H1 (cell line): ENCODE data around the gene MPIG6B. TPM values are rescaled to one million over a fixed set of nuclear protein-coding genes. Genes with fewer than 3 reads are reported as not detected.

Experiments used
- CTCF ChIA-PET: fragments of 300-600 bp; sonication (Branson Sonifier 250); formaldehyde crosslinking; loops from one replicate; lab custom pipeline; 2021; ENCODE audit not compliant: partially characterized antibody; lab: Charles Lee
- POLR2A ChIA-PET: fragments of 300-600 bp; sonication (Branson Sonifier 250); formaldehyde crosslinking; loops from one replicate; lab custom pipeline; 2021; ENCODE audit warnings: inconsistent platforms; ENCODE audit not compliant: partially characterized antibody; lab: Charles Lee
- DNase-seq, 2 experiments: peaks; one replicate each; pipeline versions ENCODE4 v3.0.0 to v3.0.0-alpha.2; 2010 to 2022; ENCODE audit warnings: low spot score in 2 of 2, low read depth in 1 of 2, mixed read lengths in 1 of 2
- FAIRE-seq: peaks from 2 replicates; lab custom pipeline; 2011; peaks lifted over from hg19 to GRCh38; lab: Jason Lieb, UNC
- H2AFZ ChIP-seq: 2 replicates; pipeline ENCODE4 v1.8.1; 2012; ENCODE audit warnings: low read length, inconsistent platforms
- H2AK5ac ChIP-seq: 2 replicates; pipeline ENCODE4 v1.6.1; 2013; ENCODE audit warnings: low read depth, low read length
- H2BK120ac ChIP-seq: replicated peaks from 2 replicates; pipeline ENCODE3; 2013; ENCODE audit warnings: low read depth, low read length, inconsistent platforms
- H2BK12ac ChIP-seq: 2 replicates; pipeline ENCODE4 v1.6.1; 2013; ENCODE audit warnings: low read depth, low read length
- H2BK15ac ChIP-seq: 2 replicates; pipeline ENCODE4 v1.6.1; 2013; ENCODE audit warnings: low read length
- H2BK20ac ChIP-seq: 2 replicates; pipeline ENCODE4 v1.6.1; 2013; ENCODE audit warnings: low read length
- H2BK5ac ChIP-seq: 2 replicates; pipeline ENCODE4 v1.6.1; 2013; ENCODE audit warnings: low read depth, low read length
- H3K14ac ChIP-seq: 2 replicates; pipeline ENCODE4 v1.6.1; 2013; ENCODE audit warnings: inconsistent platforms; ENCODE audit not compliant: insufficient read length
- H3K18ac ChIP-seq: 2 replicates; pipeline ENCODE4 v1.6.1; 2013; ENCODE audit warnings: low read length; ENCODE audit errors: extremely low read depth
- H3K23ac ChIP-seq: 2 replicates; pipeline ENCODE4 v1.6.1; 2013; ENCODE audit warnings: inconsistent platforms; ENCODE audit not compliant: insufficient read length
- H3K23me2 ChIP-seq: 2 replicates; pipeline ENCODE4 v1.6.1; 2013; ENCODE audit warnings: low read depth, low read length
- H3K27ac ChIP-seq: 2 replicates; pipeline ENCODE4 v1.6.1; 2011; ENCODE audit warnings: low read depth, low read length, inconsistent platforms
- H3K27me3 ChIP-seq, 4 experiments: replicated peaks in 1 of 4; 1 replicate in 1 of 4; 2 replicates in 3 of 4; pipeline versions ENCODE4 v1.6.1 to v1.8.1; 2011 to 2013; ENCODE audit warnings: low read length in 3 of 4, mild to moderate bottlenecking in 3 of 4, inconsistent platforms in 2 of 4, mixed read lengths in 2 of 4, moderate library complexity in 1 of 4; ENCODE audit not compliant: control insufficient read depth in 3 of 4, insufficient read depth in 3 of 4; ENCODE audit errors: extremely low read depth in 1 of 4
- H3K36me3 ChIP-seq, 4 experiments: 2 replicates each; pipeline versions ENCODE4 v1.6.1 to v1.8.1; 2011 to 2013; ENCODE audit warnings: mild to moderate bottlenecking in 4 of 4, low read length in 3 of 4, moderate library complexity in 2 of 4, control low read depth in 1 of 4, inconsistent platforms in 1 of 4; ENCODE audit not compliant: insufficient read depth in 4 of 4, control insufficient read depth in 2 of 4
- H3K4ac ChIP-seq: replicated peaks from 2 replicates; pipeline ENCODE3; 2013; ENCODE audit warnings: low read length, low read depth, mixed read lengths, inconsistent platforms; ENCODE audit not compliant: insufficient read length
- H3K4me1 ChIP-seq, 4 experiments: replicated peaks in 1 of 4; 1 replicate in 1 of 4; 2 replicates in 3 of 4; pipeline versions ENCODE4 v1.6.1 to v1.8.1; 2011 to 2013; ENCODE audit warnings: low read length in 3 of 4, inconsistent platforms in 2 of 4, mixed read lengths in 1 of 4; ENCODE audit not compliant: insufficient read depth in 4 of 4, control insufficient read depth in 3 of 4
- H3K4me2 ChIP-seq, 2 experiments: 2 replicates each; pipeline versions ENCODE4 v1.6.1 to v1.8.1; 2011 to 2013; ENCODE audit warnings: low read depth in 2 of 2, low read length in 2 of 2, control low read depth in 1 of 2, inconsistent platforms in 1 of 2, mild to moderate bottlenecking in 1 of 2; ENCODE audit not compliant: insufficient read depth in 1 of 2
- H3K4me3 ChIP-seq, 4 experiments: fragments of 200-600, 300-600 bp in 1 of 4; sonication (generic), shearing (Covaris generic), sonication (Bioruptor Twin) in 1 of 4; 2 replicates each; pipeline versions ENCODE4 v1.5.1 to v1.8.1; 2011 to 2016; ENCODE audit warnings: low read length in 4 of 4, low read depth in 3 of 4, control low read depth in 2 of 4, inconsistent platforms in 2 of 4, mild to moderate bottlenecking in 2 of 4, mixed read lengths in 1 of 4, moderate library complexity in 1 of 4; ENCODE audit not compliant: insufficient read depth in 2 of 4; ENCODE audit errors: extremely low read depth in 1 of 4
- H3K56ac ChIP-seq: replicated peaks from 2 replicates; pipeline ENCODE3; 2013; ENCODE audit warnings: low read depth, mild to moderate bottlenecking, mixed read lengths, low read length, inconsistent platforms; ENCODE audit not compliant: insufficient read length
- H3K79me1 ChIP-seq: 2 replicates; pipeline ENCODE4 v1.6.1; 2013; ENCODE audit warnings: low read depth, low read length, control low read depth
- H3K79me2 ChIP-seq, 2 experiments: 2 replicates each; pipeline versions ENCODE4 v1.6.1 to v1.8.1; 2012 to 2013; ENCODE audit warnings: low read length in 2 of 2, mild to moderate bottlenecking in 2 of 2, inconsistent platforms in 1 of 2; ENCODE audit not compliant: insufficient read depth in 2 of 2, control insufficient read depth in 1 of 2
- H3K9ac ChIP-seq, 4 experiments: replicated peaks in 1 of 4; 1 replicate in 1 of 4; 2 replicates in 3 of 4; pipeline versions ENCODE4 v1.6.1 to v1.8.1; 2011 to 2013; ENCODE audit warnings: low read depth in 3 of 4, low read length in 3 of 4, control low read depth in 2 of 4, mild to moderate bottlenecking in 2 of 4, moderate library complexity in 2 of 4, inconsistent platforms in 1 of 4; ENCODE audit errors: extremely low read depth in 1 of 4
- H3K9me3 ChIP-seq, 2 experiments: 2 replicates each; pipeline versions ENCODE4 v1.6.1 to v1.8.1; 2012 to 2013; ENCODE audit warnings: mild to moderate bottlenecking in 2 of 2, moderate library complexity in 2 of 2, control low read depth in 1 of 2, inconsistent platforms in 1 of 2, low read depth in 1 of 2, low read length in 1 of 2, mixed read lengths in 1 of 2; ENCODE audit not compliant: insufficient read depth in 2 of 2
- H4K20me1 ChIP-seq, 2 experiments: replicated peaks in 1 of 2; 2 replicates each; pipeline versions ENCODE3 to v1.8.1; 2011 to 2013; ENCODE audit warnings: inconsistent platforms in 2 of 2, low read length in 2 of 2, mild to moderate bottlenecking in 1 of 2; ENCODE audit not compliant: insufficient read depth in 2 of 2, control insufficient read depth in 1 of 2
- H4K5ac ChIP-seq: 2 replicates; pipeline ENCODE4 v1.6.1; 2013; ENCODE audit warnings: low read length, low read depth, mixed read lengths, inconsistent platforms; ENCODE audit not compliant: insufficient read length
- H4K8ac ChIP-seq: 2 replicates; pipeline ENCODE4 v1.8.0; 2013; ENCODE audit warnings: mild to moderate bottlenecking, moderate library complexity, low read length, inconsistent platforms; ENCODE audit not compliant: insufficient read depth; ENCODE audit errors: extremely low read depth
- H4K91ac ChIP-seq: replicated peaks from 2 replicates; pipeline ENCODE3; 2013; ENCODE audit warnings: low read length, mixed read lengths, inconsistent platforms; ENCODE audit not compliant: insufficient read length
- EP300 ChIP-seq, 2 experiments: IDR thresholded peaks; 1 replicate in 1 of 2; 2 replicates in 1 of 2; pipeline ENCODE4 v1.6.1; 2011 to 2012; ENCODE audit warnings: low read depth in 2 of 2, low read length in 2 of 2, mild to moderate bottlenecking in 2 of 2, borderline replicate concordance in 1 of 2, inconsistent platforms in 1 of 2, moderate library complexity in 1 of 2
- KDM4A ChIP-seq: IDR thresholded peaks from one replicate; pipeline ENCODE4 v1.7.1; 2012; ENCODE audit warnings: low read depth, mild to moderate bottlenecking, moderate library complexity, low read length, inconsistent platforms; ENCODE audit not compliant: severe bottlenecking
- NRF1 ChIP-seq: IDR thresholded peaks from 2 replicates; pipeline ENCODE4 v1.6.1; 2011; ENCODE audit warnings: mild to moderate bottlenecking, low read depth, low read length, improper control_type of control experiment
- PHF8 ChIP-seq: fragments of 200-600 bp; sonication (generic); conservative IDR thresholded peaks from 2 replicates; pipeline ENCODE4 v1.7.1; 2012; ENCODE audit warnings: low read depth, mild to moderate bottlenecking, inconsistent platforms, low read length, moderate library complexity
- RBBP5 ChIP-seq: IDR thresholded peaks from 2 replicates; pipeline ENCODE4 v1.7.1; 2012; ENCODE audit warnings: low read depth, mild to moderate bottlenecking, inconsistent platforms, low read length, moderate library complexity, borderline replicate concordance
- TAF7 ChIP-seq: optimal IDR thresholded peaks from 2 replicates; pipeline ENCODE3; 2011; ENCODE audit warnings: low read depth, mild to moderate bottlenecking, inconsistent platforms, low read length, moderate library complexity, borderline replicate concordance
- WGBS, 2 experiments: shearing (Covaris generic) in 1 of 2; methylation state at CpG; one replicate each; pipeline versions ENCODE4 v1.1.6 to v1.1.7; 2013 to 2015; ENCODE audit warnings: low lambda C conversion rate in 2 of 2, mixed read lengths in 2 of 2, inconsistent platforms in 1 of 2, low coverage in 1 of 2, missing lambda C conversion rate in 1 of 2; ENCODE audit not compliant: insufficient replicate concordance in 2 of 2, insufficient coverage in 1 of 2, insufficient read length in 1 of 2; ENCODE audit errors: extremely low coverage in 1 of 2, missing lambda C conversion rate in 1 of 2; 5-methylcytosine and 5-hydroxymethylcytosine counted together
- polyA plus RNA-seq, 7 experiments: library from polyadenylated mRNA; depleted of rRNA in 3 of 7; stranded (reverse) in 5 of 7; unstranded in 2 of 7; fragments of >200 nt in 5 of 7; fragments of 200-250 nt in 2 of 7; gene quantifications; 1 replicate in 5 of 7; 2 replicates in 1 of 7; 4 replicates in 1 of 7; pipeline versions ENCODE4 v1.2.1 to v1.2.3, GENCODE V29; 2011 to 2013; ENCODE audit warnings: missing spikeins in 2 of 7, mixed read lengths in 2 of 7
- total RNA-seq: library from RNA; stranded (reverse); fragmentation: NEBNext Ultra II Directional; extraction: Animal tissue kit (Norgen Biotek cat#: 25700); gene quantifications from 2 replicates; pipeline ENCODE4 v1.2.1, GENCODE V29; 2021
- TF ChIP-seq, protein P1 (sequence below), 3 experiments: IDR thresholded peaks; 1 replicate in 2 of 3; 2 replicates in 1 of 3; pipeline versions ENCODE4 v1.5.1 to v1.6.1; 2011; ENCODE audit warnings: low read length in 3 of 3, mild to moderate bottlenecking in 3 of 3, inconsistent platforms in 2 of 3, low read depth in 1 of 3, moderate library complexity in 1 of 3; ENCODE audit not compliant: insufficient read depth in 1 of 3; ENCODE audit errors: control extremely low read depth in 1 of 3

The MPIG6B gene
- total and polyA plus RNA-seq, 2 of the 8 experiments (the other 6 are each of a cell fraction or from before 2014, with no cell fraction given) = 0.18 TPM; not detected in 1

DNA sequence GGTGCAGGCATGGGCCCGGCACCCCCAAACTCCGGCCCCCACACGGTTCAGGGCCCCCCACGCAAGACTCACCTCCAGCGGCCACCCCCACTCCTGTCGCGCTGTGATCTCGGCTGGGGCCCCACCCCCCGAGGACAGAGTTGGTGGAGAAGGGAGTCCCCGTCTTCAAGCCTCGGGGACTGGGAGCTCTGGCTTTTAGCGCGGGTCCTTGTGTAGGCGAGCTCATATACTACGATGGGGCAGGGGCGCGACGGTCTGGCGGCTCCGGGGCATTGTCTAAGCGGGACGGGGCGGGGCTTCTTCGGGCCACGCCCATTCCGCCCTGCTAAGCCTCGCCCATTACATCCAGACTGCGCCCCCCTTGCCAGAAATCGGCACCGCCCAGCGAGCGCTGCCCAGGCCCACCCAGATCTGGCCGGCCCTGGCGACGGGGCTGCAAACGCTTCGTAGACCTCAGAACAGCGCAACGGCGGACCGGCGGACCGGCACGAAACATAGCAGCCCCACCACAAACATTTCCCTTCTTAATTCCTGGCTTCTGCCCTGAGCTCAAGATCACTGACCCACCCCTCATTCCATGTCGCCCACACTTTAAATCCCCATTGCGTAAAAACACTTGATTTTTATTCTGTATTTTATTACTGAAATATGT is 6.9 kb downstream of the MPIG6B start:
- Histone ChIP-seq H2BK12ac (0 out of 2 replicates have a peak overlapping the region, but pooled peaks have one; percentile 92), H3K4me3 (peak overlapping the region; percentile 56 to 91 (median 83)), H3K9me3 (no peaks in the 10 kb centered on the region), H3K79me2 (peaks cover 0 to 12% of the 10 kb centered on the region in 2 experiments; a peak in 2 of 4 replicates), H3K23me2 (peaks cover 6% of the 10 kb centered on the region; the same call in 1 of the 2 replicates), H3K23ac (no peak overlapping the region), H3K4me2 (peak overlapping the region; percentile 31 to 90), H3K27ac (peak overlapping the region; percentile 49; the same call in 1 of the 2 replicates), H3K79me1 (peaks cover 11% of the 10 kb centered on the region; the same call in 1 of the 2 replicates), H3K27me3 (no peaks in the 10 kb centered on the region), H4K91ac (peak overlapping the region; percentile 27), H4K8ac (peak overlapping the region; percentile 86; the same call in 1 of the 2 replicates), H3K4me1 (peaks cover 10 to 19% (median 11%) of the 10 kb centered on the region in 4 experiments), H3K4ac (peak overlapping the region; percentile 63), H3K9ac (peak overlapping the region; percentile 62 to 75 (median 71); a peak in 6 of 7 replicates), H2BK15ac (no peak overlapping the region), H2AFZ (no peak overlapping the region), H3K14ac (no peak overlapping the region), H2BK20ac (no peak overlapping the region), H3K36me3 (peaks cover 10 to 40% (median 33%) of the 10 kb centered on the region in 4 experiments), H2AK5ac (no peak overlapping the region), H2BK120ac (no peak overlapping the region), H4K20me1 (peaks cover 4 to 5% of the 10 kb centered on the region in 2 experiments), H3K56ac (peak overlapping the region; percentile 87), H4K5ac (peak overlapping the region; percentile 84), H2BK5ac (no peak overlapping the region; the same call in 1 of the 2 replicates), H3K18ac (no peak overlapping the region; the same call in 1 of the 2 replicates)
- CTCF ChIA-PET = interaction anchor here (0.6 to 8.9 kb wide), 31 partner anchors 10 to 230 kb away, joined by 3 to 89 read pairs (median 5); partner anchors contain the start of genes ABHD16A, C6orf47, LSM2 and LY6G5C
- 6% methylated on average over 40 of the region's 46 CpGs; no CpG with 5 or more reads in 1 of the 2 experiments for WGBS, 2 experiments
- DNase-seq = peak; percentile 84 to 96
- no peak for FAIRE-seq
- POLR2A ChIA-PET = interaction anchor here (0.6 to 4.2 kb wide), 38 partner anchors 9 to 1242 kb away, joined by 3 to 57 read pairs (median 5); partner anchors contain the start of genes ABHD16A, ATP6V1G2, BAG6 and C6orf47
- TF ChIP-seq, protein P1, sequence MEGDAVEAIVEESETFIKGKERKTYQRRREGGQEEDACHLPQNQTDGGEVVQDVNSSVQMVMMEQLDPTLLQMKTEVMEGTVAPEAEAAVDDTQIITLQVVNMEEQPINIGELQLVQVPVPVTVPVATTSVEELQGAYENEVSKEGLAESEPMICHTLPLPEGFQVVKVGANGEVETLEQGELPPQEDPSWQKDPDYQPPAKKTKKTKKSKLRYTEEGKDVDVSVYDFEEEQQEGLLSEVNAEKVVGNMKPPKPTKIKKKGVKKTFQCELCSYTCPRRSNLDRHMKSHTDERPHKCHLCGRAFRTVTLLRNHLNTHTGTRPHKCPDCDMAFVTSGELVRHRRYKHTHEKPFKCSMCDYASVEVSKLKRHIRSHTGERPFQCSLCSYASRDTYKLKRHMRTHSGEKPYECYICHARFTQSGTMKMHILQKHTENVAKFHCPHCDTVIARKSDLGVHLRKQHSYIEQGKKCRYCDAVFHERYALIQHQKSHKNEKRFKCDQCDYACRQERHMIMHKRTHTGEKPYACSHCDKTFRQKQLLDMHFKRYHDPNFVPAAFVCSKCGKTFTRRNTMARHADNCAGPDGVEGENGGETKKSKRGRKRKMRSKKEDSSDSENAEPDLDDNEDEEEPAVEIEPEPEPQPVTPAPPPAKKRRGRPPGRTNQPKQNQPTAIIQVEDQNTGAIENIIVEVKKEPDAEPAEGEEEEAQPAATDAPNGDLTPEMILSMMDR (IDR thresholded peaks at IDR 0.05; ENCODE audit: control extremely low read depth in 1 of 3, insufficient read depth in 1 of 3, low read depth in 1 of 3, low read length in 3 of 3) = no peak
- TF ChIP-seq RBBP5 (0 out of 2 replicates have a peak, but pooled peaks have one; percentile 9), KDM4A (peak; percentile 59), PHF8 (peak; percentile 52), TAF7 (peak; percentile 57), NRF1 (no peak), EP300 (IDR thresholded peaks at IDR 0.05; ENCODE audit: borderline replicate concordance in 1 of 2, low read depth in 2 of 2, low read length in 2 of 2) (0 out of 3 replicates have a peak, but pooled peaks of 1 of the 2 experiments have one; percentile 19)
